ENCODE results near the gene ZNF768.

DNA sequence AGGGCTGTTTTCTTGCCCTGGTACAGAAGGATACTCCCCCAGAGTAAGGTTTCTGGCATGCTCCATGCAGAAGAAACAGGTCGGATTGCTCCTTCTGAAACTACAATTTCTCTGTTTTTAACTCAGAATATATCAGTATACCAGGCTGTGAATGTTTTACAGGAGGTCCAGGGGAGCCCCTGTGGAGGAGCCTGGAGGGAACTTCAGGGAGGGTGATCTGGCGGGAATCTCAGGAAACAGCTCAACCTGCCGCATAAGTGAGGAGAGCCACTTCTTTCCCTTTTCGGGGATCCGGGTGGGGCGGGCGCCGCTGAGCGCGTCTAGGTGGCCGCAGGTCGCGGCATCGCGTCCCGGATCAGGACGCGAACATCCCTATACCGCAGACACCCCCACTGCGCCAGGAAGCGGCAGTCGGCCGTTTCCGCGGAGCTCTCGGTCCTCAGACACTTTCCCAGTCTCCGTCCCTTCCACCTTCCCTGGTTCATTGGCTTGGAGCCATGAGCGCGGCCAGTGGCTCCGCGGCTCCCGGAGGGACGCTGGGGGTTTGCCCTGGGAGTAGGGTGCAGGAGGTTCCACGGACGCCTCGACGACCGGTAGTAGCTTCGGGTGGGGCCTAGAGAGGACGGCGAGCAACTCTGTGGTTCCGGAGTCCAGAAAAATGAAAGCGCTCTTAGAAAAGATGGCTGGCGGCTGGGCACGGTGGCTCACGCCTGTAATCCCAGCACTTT is 34.9 kb upstream of the ZNF768 start:
- TF ChIP-seq CTCF (IDR thresholded peaks at IDR 0.05) (no peak), EP300 (IDR thresholded peaks at IDR 0.05) (no peak), POLR2AphosphoS5 (IDR thresholded peaks at IDR 0.05) (no peak)
